GM20431 (cell line): ENCODE data around the gene ZNF362.
"Not testable (repeated sequence)": the region's sequence is repeated elsewhere in the genome, so short reads cannot be mapped to it uniquely, and the experiment has no call there.

Source experiments
- in situ Hi-C: fragments of 300-500 bp; cut with MseI, MboI; formaldehyde crosslinking; loops from one replicate; pipeline ENCODE4 v1.15.0; 2020; ENCODE audit warnings: low sequenced_read_pairs; ENCODE audit not compliant: unreplicated experiment

The ZNF362 gene, protein sequence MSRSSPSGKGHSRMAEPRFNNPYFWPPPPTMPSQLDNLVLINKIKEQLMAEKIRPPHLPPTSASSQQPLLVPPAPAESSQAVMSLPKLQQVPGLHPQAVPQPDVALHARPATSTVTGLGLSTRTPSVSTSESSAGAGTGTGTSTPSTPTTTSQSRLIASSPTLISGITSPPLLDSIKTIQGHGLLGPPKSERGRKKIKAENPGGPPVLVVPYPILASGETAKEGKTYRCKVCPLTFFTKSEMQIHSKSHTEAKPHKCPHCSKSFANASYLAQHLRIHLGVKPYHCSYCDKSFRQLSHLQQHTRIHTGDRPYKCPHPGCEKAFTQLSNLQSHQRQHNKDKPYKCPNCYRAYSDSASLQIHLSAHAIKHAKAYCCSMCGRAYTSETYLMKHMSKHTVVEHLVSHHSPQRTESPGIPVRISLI

DNA sequence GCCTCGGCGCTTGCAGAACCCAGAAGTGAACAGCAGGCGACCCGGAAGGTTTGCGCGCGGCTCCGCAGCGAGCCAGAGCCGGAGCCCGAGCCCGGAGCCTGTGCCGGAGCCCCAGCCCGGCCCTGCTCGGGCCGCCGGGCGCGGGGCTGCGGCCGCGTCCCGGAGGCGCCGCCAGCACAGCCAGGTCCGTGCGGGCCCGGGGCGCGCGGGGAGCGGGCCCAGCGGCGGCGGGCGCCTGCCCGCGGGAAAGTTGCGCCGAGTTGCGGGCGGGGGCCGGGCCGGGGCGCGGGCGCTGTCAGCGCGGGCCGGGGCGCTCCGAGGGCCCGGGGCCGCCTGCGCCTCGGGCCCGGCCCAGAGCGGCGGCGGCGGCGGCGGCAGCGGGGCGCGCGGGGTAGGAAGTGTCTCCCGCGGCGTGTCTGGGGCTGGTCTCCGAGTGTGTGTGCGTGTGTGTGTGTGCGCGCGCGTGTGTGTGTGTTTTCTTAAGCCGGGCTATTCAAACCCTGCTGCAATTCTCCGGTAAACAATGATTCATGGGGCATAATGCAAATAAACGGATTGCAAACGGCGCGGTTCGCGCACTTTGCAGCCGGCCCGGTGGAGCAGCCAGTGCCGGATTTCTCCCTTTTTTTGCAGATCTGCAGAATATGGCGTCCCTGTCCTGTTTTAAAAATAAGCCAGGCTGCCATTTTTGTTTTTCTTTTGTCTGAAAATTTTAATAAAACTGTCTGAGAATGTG lies at the start of gene ZNF362:
ZNF362 (plus strand) TSS at position 22 of the 736 bp plus-strand sequence. CDS start 14,083 bp downstream, outside the sequence.
- in situ Hi-C loops = no loop called here

DNA sequence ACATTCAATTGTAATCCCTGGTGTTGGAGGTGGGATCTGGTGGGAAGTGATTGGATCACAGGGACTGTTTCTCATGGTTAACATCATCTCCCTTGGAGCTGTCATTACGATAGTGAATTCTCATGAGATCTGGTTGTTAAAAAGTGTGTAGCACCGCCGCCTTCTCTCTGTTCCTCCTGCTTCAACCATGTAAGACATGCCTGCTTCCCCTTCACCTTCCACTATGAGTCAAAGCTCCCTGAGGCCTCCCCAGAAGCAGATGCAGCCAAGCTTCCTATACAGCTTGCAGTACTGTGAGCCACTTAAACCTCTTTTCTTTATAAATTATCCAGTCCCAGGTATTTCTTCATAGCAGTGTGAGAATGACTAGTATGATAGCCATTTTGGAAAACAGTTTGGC lies 44.3 kb upstream of the ZNF362 start:
- in situ Hi-C loops = no loop called here

DNA sequence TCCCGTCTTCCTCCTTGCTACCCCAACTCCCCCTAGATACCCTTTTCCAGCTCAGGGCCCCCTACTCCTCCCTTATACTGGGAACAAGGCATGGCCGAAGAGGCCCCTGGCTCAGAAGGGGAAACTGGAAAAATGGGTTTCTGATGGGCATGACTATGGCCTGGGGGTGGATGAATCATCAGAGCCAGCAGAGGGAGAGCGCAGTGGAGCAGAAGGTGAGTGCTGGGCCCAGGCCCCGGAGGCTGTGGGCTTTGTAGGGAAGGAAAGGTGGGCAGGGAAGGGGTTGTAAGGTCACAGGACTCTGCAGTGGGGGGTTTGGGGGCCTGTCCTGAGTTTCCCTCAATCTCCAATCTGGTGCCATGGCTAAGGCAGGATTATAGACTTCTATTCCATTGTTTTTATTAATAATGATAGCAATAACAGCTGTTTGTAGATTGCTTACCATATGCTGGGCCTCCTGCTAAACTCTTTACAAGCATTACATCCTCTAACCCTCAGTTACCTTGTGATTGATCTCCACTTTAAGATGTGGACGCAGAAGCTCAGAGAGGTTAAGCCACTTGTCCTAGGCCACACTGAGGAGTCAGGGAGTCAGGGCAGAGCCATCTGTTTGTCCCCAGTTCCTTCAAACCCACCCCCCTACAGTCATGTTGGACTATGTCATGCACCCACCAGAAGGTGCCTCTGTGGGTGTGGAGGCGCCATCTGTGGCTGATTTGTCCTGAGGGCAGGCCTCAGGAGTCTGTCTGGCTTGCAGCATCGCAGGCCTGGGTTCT lies 36.2 kb upstream of the ZNF362 start:
- in situ Hi-C loops = no loop called here

DNA sequence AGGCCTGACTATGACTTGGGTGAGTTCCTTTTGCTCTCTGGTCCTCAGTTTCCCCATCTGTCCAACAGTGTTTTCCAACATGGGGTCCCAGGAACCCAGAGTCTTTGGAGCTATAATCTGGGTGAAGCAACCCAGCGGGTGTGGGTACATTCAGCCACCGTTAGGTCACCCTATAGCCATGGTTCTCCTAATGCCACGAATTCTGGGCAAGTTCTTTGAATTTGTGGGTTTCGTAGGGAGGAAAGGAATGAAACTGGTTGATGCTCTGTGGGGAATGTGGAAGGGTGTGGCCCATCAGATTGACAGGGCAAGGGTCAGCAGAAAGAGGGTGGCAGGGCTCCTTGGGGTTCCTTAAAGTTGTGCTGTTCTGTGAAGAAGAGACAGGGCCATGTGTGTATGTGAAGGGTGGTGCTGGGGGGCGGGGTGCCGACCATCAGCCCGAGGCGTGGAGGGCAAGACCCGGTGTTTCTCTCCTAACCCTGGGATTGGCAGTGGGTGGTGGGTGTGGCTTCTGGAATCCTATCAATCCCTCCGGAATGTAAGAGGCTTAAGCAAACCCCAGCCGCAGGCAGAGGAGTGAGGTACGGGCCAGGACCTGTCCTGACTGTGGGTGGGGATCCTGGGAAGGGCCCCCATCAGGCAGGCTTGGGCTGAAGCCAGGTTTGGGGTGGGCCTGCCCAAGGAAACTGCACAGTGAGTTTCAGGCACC lies 35.5 kb upstream of the ZNF362 start:
- in situ Hi-C loops = no loop called here

DNA sequence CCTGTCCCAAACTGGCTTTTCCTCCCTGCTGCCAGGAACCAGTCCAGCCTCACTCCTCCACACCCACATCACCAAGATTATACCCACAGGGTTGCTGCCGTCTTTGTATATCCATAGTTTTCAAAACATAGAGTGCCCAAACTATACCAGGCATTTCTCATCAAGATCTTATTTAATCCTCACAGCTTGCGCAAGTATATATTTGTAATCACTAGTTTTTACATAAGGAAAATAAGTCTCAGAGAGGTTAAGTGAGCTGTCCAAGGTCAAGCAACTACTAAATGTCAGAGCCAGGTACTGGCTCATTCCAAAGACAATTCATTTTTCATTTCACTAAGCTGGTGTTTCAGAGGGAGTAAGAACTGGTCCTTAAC lies 34.9 kb upstream of the ZNF362 start:
- in situ Hi-C loops = no loop called here

DNA sequence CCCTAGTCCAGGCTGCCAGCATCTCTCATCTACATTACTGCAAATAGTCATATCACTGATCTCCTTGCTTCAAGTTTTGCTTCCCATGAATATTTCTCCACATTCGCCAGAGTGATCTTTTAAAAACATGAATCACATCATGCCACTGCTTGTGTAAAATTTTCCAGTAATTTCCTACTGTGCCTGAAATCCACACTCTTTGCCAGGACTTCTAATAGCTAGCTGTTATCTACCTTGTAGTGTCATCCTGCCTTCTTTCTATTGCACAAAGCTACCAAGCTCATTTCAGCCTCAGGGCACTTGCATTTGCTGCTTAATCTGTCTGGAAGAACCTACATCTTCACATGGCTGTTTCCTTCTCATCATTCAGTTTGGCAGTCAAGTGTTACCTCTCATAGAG lies 33.9 kb upstream of the ZNF362 start:
- in situ Hi-C loops = no loop called here

DNA sequence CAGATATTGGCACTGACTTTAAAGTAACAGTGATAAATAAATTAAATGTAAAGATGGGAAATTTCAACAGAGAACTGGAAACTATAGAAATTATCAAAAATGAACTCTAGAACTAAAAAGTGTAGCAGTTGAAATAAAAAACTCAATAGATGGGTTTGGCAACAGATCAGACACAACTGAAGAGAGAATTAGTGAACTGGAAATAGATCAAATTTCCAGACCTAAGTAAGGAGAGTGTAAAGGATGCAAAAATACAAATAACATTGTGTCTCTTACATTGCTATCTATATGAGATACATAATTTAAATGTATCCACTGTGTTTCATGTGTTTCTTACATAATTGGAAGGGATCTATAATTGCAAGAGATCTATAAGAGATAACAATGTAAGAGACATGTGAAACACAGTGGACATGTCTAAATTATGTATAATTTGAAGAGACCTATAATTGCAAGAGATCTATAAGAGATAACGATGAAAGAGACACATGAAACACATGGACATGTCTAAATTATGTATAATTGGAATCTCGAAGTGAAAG lies 32.1 kb upstream of the ZNF362 start:
- in situ Hi-C loops = no loop called here

DNA sequence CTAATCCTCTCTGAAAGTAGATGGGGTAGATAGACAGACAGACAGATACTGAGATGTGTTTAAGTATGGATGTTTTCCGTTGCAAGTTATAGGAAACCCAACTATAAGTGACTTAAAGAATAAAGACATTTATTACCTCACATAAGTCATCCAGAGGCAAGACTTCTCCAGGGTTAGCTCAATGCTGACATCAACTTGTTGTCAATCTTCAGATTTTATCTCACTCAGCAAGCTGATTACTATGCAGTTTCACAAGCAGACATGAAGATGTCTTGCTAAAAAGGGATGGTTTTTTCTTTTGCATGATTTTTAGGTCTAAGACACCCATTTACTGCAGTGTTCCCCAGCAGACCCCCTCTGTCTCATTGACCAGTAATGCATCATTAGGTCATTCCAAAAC lies 30.7 kb upstream of the ZNF362 start:
- in situ Hi-C loops = no loop called here

DNA sequence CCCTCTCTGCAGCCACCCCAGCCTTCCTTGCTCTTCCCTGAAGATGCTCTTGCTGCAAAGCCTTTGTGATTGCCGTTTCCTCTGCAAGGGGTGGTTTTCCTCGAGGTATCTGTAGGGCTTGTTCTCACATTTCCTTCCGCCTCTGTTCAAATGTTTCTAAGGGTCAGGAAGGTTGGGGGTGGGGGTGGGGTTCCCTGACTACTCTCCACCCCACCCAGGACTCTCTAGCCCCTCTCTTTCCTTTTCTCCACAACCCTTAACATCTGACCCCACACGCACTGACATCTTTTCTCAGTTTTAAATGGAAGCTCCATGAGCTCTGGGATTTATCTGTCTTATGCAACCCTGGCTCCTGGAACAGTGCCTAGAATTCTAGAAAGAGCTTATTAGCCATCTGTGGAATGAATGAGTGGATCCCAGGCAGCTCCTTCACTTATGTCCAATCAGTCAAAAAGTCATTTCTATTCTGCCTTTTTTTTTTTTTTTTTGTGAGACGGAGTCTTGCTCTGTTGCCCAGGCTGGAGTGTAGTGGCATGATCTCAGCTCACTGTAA lies 27.3 kb upstream of the ZNF362 start:
- in situ Hi-C loops = no loop called here

DNA sequence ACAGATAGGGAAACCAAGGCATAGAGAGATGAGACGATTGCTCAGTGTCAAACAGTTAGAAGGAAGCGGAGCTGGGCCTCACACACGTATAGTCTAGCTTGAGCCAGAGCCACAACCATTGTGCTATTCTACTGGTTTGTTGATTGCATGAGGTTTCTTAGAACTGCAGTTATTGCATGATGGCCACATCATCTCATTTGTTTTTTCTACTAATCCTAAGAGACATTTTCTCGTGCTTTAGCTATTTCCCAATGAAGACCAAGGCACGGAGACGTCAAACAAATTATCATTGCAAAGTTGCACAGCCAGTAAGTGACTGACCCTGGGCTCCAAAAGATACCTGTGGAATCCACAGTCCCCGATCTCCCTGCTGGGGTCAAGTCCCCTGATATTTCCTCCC lies 25.1 kb upstream of the ZNF362 start:
- in situ Hi-C loops = no loop called here

DNA sequence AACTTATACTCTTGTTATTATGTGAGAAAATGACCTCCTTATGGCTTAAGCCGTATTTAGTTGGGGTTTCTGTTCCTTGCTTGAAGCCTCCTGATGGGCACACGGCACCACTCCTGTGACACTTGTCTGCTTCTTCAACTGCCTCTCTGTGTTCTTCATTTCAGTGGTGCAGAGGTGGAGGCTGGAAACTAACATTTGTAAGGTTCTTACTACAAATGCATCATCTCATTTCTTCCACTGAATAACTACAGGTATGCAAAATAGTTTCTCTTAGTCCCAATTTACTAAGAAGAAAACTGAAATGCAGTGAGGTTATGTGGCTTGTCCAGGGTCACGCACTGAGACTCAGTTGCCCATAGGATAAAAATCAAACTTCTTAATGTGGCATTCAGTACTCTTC lies 23.6 kb upstream of the ZNF362 start:
- in situ Hi-C loops = no loop called here

DNA sequence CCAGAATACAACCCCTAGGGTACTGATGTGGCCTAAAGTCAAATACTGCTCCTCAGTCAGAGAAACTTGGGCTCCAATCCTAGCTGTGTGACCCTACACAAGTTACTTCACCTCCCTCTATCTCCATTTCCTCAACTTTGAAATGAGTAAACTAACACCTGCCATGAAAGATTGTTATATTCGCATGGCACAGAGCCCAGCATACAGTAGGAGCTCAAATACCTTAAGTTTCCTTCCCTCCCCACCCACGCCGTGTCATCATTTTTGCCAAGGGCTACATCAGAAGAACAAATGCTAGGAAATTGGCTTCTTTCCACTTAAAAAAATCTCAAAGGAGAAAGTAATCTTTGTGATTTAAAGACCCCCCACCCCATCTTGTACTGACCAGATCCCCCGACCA lies 22.2 kb upstream of the ZNF362 start:
- in situ Hi-C loops = no loop called here

DNA sequence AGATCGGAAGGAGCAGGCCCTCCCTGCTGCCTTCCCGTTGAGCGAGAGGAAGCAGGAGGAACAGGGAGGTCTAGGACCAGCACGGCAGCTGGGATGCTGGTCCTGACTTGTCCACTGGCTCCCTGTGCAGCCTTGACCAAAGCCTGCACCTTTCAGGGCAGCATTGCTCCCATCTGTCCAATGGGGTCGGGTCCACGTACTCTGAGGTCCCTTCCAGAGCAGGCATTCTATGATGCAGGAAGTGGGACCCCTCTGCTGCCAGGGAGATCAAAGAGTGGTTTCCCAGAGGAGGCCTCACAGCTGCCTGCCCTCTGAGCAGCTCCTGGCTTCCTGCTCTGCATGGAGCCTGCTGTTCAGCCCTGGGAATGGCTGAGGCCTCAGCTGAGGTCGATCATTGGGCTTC lies 21.7 kb upstream of the ZNF362 start:
- in situ Hi-C loops = no loop called here

DNA sequence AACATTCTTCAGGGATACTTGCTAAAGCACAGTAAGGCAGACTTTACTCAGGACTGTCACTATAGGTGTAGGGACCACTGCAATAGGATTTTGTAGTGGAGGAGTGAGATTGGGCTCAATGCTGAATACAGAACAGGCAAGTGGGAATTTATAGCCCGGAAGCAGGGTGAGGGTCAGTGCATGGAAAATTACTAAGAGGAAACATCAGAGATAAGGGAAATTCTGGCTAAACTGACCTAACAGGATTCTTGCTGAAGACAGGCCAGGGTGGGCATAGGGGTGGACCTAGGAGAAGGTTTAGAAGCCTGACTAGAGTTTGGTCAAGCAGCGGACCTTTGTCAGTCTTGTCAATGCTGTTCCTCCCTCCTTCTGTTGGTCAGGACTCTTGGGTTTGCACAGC lies 20.8 kb upstream of the ZNF362 start:
- in situ Hi-C loops = no loop called here

DNA sequence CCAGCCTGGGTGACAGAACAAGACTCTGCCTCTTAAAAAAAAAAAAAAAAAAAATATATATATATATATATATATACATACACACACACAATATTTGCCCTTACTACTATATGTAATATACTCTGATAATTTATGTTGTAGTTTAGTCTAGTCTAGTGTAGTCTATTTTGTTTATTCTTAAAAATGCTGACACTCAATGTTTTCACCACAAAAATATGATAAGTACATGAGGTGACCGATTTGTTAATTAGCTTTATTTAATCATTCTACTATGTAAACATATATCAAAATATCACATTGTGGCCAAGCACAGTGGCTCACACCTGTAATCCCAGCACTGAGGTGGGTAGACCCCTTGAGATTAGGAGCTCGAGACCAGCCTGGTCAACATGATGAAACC lies 19.8 kb upstream of the ZNF362 start:
- in situ Hi-C loops = no loop called here

DNA sequence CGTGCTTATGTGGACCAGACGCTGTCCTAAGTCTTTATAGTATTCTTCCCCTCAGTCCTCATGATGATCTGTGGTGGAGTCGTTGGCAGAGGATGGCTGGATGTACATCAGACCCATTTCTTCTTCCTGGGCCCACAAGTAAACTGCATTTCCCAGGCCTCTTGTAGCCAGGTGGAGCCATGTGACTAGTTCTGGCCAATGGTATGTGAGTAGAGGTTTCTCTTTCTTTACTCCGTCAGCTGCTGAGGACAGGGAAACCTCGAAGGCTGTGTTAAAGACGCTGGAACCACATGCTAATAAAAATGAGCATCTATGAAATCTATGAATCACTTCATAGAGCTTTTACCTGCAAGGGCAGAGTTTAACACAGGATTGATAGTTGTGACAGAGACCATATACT lies 18.7 kb upstream of the ZNF362 start:
- in situ Hi-C loops = no loop called here

DNA sequence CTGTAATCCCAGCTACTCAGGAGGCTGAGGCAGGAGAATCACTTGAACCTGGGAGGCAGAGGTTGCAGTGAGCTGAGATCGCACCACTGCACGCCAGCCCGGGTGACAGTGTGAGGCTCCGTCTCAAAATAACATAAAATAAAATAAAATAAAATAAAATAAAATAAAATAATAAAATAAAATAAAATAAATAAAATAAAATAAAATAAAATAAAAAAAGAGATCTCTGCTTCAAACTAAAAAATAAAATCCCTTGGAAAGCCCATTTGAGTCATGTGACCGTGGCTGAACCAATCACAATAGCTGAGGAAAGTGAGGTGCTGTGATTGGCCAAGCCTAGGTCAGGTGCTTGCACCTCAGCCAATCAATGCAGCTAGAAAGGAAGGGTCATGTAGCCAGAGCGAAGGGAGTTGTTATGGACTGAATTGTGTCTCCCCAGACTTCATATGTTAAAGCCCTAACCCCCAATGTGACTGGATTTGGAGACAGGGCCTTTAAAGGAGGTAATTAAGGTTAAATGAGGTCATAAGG lies 18.0 kb upstream of the ZNF362 start:
- in situ Hi-C loops = not testable (repeated sequence)

DNA sequence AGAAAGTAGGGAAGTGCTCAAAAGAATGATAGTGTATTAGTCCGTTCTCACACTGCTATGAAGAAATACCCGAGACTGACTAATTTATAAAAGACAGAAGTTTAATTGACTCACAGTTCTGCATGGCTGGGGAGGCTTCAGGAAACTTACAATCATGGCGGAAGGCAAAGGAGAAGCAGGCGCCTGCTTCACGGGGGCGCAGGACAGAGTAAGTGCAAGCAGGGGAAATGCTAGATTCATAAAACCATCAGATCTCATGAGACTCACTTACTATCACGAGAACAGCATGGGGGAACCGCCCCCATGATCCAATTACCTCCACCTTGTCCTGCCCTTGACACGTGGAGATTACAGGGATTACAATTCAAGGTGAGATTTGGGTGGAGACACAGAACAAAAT lies 16.9 kb upstream of the ZNF362 start:
- in situ Hi-C loops = not testable (repeated sequence)

DNA sequence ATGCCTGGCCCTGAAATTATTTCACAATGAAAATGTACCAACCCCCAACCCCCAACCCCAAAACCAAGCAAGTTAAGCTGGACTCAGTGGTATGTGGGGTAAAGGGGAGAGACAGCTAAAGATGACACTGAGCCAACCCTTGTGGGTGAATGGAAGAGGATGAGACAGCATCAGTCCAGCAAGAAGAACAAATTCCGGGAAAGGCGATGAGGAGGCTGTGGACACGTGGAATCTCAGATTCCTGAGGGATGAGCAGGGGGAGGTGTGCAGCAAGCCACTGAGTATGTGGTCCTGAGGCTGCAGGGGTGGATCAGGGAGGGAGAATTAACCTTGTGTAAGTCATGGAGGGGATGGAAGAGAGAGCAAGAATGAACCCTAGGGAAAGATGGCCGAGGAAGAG lies 14.4 kb upstream of the ZNF362 start:
- in situ Hi-C loops = no loop called here
